Dedifferentiated amniotic fluid mesenchymal stem cell (primary cell): ENCODE results near the gene CCDC70.
"Not testable (repeated sequence)": the region's sequence is repeated elsewhere in the genome, so short reads cannot be mapped to it uniquely, and the experiment has no call there.

Source experiments
- DNase-seq: peaks from one replicate; pipeline ENCODE4 v3.0.0-alpha.2; 2016; ENCODE audit errors: extremely low spot score

CCDC70 gene

DNA sequence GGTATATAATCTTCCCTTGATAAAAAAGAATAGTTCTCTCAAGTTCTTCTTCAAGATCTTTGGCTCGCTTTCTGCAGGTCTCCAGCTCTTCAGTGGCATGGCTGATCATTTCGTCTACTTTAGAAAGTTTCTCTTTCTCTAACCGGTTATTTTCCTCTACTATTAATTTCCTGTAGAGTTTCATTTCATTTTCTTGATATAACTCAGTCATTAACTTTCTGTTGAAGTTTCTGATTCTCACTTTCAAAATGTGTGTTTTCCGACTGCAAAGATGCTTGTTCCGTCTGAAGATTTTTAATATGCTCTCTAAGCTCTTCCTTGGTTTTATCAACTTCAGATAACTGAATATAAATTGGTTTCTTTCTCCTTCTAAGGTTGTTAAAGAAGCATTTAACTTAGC is 47.5 kb downstream of the CCDC70 start:
- not testable (repeated sequence) for DNase-seq

DNA sequence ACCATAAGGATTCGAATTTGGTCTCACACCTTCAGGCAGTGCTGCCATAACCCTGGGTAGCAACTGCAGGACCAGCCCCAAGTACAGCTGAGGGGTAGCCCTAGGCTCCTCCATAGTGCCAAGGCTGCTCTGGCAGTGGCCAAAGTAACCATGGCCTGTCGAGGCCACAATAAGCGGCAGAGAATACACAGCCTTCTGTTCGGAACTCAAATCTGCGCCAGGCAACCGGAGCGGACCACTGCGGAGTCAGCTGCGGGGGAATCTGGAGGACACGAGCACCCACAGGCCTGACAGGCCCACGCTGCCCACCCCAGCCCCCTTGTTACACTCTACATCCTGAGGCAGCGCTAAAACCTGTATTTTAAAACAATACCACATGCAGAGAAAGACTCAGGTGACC is 48.7 kb downstream of the CCDC70 start:
- DNase-seq: no peak

GRCh38 chr13:51912091-51912490 is 50.3 kb downstream of the CCDC70 start:
- no peak for DNase-seq

GRCh38 chr13:51912511-51913225 is 50.9 kb downstream of the CCDC70 start:
- DNase-seq: no peak

DNA sequence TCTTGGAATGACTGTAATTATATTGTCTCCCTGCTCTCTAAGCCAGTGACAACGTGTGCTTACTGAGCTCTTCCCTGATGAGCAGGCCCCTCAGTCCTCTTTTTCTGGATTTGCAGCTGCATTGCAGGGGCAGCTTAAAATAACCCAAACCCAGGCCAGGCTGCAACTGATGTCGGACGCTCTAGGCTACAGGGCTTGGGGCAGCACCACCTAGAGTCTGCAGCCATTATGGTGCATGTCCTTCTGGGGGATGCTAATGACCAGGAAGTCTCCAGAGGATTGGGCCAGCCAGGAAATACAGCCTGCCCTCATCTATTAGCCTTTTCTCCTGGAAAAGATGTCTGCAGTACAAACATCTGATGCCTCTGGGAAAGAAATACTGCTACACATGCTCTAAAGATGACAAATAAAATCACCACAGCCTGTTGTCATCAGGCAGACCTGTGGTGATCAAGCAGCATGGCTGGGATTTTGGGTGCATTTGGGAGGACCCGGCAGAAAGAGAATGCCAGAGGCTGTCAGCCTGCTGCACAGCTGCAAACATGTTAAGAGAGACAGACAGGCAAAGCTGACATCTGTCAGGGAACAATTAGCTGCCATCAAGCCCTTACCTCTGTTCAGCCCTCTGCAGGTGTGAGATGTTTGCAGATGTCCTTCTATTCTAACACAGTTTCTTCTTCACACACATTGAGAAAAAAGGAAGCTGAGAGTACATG is 51.8 kb downstream of the CCDC70 start:
- no peak for DNase-seq

DNA sequence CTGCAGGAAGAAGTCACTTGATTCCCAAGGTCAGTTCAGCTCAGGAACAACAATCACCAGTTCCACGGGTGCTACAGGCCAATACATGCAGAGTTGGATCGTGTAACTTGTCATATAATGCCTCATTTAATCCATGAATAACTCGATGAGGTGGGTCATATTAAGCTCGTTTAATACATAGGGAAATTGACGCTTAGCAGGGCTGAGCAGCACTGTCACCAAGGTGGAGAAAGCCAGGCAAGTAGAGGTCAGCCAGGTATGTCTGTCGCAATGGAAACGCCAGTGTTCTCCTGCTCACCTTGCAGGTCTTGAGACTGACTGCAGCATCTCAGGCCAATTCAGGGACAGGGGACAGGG is 52.3 kb downstream of the CCDC70 start:
- no peak for DNase-seq
